GM10847 (cell line): ENCODE results near the gene JOSD2.
A peak's percentile ranks its signal among the peaks of the same experiment; 100 is the strongest.

ENCODE experiments used
- POLR2A ChIP-seq: IDR thresholded peaks from 2 replicates; pipeline ENCODE4 v1.6.1; 2011; ENCODE audit not compliant: insufficient read length; ENCODE audit errors: extremely low read depth

JOSD2 gene

DNA sequence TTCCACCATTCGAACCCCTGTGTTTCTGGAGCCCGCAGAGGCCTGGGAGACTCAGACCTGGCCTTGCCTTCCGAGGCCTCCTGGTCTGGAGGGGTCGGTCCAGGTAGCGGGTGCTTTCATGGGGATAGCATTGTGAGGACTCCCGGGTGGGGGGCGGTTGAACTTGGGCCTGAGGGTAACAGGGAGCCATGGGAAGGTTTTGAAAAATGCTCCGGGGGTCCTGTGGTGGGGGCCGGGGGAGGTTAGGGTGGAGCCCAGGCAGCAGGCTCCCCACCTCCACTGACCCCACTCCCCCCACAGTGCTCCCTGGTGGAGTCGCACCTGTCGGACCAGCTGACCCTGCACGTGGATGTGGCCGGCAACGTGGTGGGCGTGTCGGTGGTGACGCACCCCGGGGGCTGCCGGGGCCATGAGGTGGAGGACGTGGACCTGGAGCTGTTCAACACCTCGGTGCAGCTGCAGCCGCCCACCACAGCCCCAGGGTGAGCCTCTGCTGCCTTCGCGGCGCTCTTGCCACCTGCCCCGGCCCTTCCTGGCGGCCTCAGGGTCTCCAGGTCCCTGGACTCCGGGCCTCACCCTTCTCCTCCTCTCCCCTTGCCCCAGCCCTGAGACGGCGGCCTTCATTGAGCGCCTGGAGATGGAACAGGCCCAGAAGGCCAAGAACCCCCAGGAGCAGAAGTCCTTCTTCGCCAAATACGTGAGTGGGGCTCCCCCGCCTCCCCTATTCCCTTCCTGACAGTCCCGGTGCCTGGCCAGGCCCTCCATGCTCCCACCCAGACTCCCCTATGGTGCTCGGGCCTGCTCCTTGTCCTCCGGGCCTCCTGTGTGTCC is 30.5 kb downstream of the JOSD2 start:
- TF ChIP-seq POLR2A, result no peak

DNA sequence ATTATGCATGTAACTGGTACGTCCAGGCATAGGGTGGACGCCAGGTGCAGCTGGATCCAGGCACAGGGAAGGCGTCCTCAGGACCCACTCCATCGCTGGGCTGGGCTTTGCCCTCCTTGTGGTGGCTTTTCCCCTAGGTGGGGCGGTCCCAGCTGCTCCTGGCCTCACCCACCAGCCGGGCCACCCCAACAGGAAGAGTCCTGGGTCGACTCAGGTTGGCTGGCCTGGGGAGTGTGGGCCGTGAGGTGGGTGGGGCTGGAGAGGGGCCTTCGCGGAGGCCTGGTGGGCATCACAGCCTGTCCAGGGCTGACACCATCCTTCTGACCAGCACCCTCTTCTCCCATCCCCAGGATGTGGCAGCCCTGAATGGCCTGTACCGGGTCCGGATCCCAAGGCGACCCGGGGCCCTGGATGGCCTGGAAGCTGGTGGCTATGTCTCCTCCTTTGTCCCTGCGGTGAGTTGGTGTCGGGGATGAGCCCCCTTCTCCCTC is 31.2 kb downstream of the JOSD2 start:
- TF ChIP-seq POLR2A, result no peak

DNA sequence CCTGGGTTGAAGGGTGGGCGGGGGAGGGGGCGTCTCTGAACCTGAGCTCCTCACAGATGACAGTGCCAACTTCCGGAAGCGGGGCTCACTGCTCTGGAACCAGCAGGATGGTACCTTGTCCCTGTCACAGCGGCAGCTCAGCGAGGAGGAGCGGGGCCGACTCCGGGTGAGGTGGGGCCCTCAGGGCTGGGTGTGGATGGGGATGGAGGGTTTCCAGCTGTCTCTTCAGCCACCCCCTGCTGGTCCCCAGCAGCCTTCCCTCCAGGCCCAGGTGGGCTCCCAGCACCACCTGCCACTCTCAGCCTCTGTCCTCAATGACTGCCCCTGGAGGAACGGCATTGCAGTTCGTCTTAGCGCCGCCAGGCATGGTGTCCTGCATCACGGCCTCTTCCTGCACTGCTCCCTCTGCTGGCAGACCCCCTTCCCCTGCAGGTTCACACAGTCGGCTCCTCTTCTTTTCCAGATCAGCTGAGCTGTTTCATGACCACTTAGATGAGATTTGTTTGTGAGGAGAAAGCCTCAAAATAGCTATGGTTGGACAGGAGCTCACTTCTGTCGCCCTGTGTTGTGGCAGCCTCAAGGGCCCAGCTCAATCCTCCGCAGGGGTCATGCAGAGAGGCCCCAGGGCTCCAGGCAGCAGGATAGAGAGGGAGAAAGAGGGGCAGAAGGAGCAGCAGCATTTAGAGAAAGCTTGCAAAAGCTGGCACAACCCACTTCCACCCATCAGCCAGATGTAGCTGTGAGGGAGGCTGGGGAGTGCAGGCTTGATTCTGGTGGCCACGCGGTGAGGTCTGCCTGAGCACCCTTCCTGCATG is 31.9 kb downstream of the JOSD2 start:
- no peak for TF ChIP-seq POLR2A

- TF ChIP-seq POLR2A, result no peak
Observed at GRCh38 chr19:50477751-50478515, 33.1 kb downstream of the JOSD2 start.

DNA sequence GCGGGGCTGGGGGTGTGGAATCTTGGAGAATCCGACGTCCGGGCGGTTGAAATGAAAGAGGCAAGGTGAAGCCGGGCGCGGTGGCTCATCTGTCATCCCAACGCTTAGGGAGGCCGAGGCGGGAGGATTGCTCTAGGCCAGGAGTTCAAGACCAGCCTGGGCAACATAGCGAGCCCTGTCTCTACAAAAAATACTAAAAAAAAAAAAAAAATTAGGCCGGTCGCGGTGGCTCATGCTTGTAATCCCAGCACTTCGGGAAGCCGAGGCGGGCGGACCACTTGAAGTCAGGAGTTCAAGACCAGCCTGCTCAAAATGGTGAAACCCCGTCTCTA is 34.1 kb downstream of the JOSD2 start:
- TF ChIP-seq POLR2A, result no peak

- TF ChIP-seq POLR2A, result peak; percentile 97
Observed at GRCh38 chr19:50476224-50476906, 34.6 kb downstream of the JOSD2 start, which contains the start of the genes EMC10 and GARIN5A. EMC10 (plus strand) TSS chr19:50476507; CDS start chr19:50476545, 38 bp downstream. GARIN5A (minus strand) TSS chr19:50476848; CDS start chr19:50476388, 460 bp downstream.

- no peak for TF ChIP-seq POLR2A
Observed at GRCh38 chr19:50475736-50476223, 35.2 kb downstream of the JOSD2 start.

GRCh38 chr19:50475101-50475568 is 35.9 kb downstream of the JOSD2 start:
- no peak for TF ChIP-seq POLR2A

DNA sequence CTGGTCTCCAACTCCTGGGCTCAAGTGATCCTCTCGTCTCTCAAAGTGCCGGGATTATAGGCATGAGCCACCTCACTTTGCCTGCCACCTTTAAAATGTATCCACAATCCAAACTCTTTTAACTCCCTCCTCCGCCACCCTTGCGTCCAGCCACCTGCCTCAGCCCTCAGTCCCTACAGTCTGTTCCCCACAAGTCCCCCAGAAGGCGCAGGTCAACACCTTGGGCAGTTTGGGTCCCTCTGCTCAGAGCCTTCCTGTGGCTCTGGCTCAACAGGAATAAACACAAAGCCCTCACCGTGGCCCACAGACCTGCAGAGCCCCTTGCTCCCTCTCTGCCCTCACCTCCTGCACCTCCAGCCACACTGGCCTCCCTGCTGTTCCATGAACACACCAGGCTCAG is 42.2 kb downstream of the JOSD2 start:
- no peak for TF ChIP-seq POLR2A

DNA sequence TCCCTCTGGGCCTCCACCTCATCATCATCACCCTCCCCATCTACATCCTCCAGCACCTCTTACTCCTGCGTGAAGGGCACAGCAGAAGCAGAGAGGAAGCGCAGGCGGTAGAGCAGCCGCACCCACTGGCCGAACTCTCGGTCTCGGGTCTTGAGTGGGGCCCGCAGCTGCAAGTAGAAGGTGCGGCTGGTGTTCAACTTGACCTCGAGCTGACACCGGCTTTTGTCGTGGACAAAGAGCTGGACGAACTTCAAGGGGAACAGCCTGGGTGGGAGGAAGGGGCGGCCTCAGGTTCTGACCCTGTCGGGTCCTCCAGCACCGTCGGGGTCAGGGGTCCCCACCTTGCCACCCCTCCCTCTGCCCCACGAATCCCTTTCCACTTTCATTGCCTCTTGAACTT is 43.4 kb downstream of the JOSD2 start:
- TF ChIP-seq POLR2A, result no peak

GRCh38 chr19:50466706-50467039 is 44.3 kb downstream of the JOSD2 start:
- TF ChIP-seq POLR2A, result no peak

DNA sequence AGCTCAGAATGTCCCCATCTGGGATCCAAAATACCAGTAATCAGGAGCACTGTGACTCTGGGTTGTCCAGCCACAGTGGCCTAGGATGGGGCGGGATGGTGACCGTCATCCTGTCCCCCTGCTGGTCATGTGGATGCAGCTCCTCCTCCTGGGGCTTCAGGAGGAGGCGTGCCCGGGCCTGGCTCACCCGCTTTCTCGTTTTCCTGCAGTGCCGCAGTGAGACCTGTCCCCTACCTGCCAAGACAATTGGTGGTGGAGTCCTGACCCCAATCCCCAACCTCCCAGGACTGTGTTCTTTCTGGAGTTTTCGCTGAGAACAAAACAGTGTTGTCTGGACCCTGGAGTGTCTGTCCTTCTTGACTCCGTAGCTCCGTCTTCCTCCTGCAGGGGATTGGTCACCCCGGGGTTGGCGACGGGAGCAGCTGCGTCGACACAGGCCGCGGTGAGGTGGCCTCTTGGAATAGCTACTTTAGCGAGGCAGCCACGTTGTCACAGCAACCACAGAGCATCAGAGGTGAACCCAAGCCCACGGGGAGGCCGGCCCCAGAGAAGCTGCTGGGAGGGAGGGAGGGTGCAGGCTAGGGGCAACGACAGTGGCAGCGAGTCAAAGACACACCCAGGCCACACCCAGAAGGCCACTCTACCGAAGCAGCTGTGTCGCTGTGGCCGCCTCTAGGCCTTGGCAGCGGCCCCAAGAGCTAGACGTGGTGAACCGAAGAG is 44.8 kb downstream of the JOSD2 start:
- no peak for TF ChIP-seq POLR2A

- no peak for TF ChIP-seq POLR2A
Observed at GRCh38 chr19:50465000-50465399, 46.0 kb downstream of the JOSD2 start.

- no peak for TF ChIP-seq POLR2A
Observed at GRCh38 chr19:50464348-50464747, 46.6 kb downstream of the JOSD2 start.
